GM19025 (cell line): ENCODE results near the gene PACRG.
"Not testable (repeated sequence)": the region's sequence is repeated elsewhere in the genome, so short reads cannot be mapped to it uniquely, and the experiment has no call there.

Experiments
- ATAC-seq: cut with Tn5 transposase; IDR thresholded peaks from one replicate; pipeline ENCODE4 v1.9.1; 2021; ENCODE audit warnings: mild to moderate bottlenecking, low read depth, moderate library complexity; ENCODE audit not compliant: unreplicated experiment

Gene PACRG

DNA sequence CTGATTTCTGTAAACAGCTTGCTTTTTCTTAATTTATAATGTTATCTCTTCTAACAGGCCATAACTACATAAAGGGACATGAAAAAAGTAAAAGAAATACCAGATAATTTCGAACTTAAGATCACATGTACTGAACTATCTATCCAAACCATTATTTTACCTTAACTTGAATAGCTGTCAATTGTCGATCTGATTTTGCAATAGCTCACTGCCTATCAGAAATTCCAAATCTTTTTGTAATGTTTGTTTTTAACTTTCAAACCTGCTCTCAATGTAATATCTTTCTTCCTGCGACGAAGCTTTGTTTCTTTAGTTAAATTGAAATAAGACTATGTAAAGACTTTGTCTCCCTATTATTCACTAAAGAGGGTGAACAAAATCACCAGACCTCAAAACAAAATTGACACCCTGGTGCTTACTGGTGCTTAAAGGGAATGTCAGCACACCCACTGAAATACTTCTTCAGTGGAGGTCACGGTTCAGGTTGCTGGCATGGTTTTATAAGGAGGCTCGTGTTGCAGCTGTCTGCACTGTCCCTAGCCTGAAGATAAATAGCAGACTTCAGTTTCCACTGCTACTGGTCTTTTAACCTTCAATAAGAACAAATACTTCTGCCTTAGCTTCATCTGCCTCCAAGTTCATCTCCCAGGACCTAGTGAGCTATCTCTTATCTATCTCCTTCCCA lies 569.2 kb downstream of the PACRG start:
- ATAC-seq: no peak

DNA sequence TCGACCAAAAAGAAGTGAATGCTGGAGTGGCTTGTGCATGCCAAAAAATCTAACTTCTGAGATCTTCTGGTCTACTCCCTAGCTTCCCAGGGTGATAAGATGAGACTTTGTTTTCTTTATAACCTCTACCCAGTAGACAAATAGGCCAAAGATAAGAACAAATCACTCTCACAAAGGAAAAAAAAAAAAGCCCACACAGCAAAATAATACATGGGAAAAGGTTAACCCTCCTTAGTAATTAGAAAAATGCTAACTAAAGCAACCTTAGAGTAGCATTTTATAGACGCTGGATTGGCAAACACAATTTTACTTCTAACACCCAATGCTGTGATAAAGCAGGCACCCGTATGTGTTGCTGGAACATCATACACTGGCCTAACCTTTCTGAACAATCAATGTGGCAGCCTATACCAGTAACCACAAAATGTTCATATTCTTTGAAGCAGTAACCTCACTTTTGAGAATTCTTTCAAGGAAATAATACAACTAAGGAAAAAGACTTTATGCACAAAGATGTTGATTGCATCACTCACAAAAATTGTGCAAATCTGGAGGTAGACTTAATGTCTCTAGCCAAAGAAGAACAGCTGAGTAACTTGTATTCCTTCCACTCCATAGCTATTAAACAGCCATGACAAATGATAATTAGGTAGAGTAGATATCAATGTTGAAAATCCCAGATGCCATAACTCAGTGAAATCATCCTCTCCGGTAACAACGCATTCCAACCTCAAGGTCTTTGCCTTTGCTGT lies 570.5 kb downstream of the PACRG start:
- ATAC-seq: no peak

DNA sequence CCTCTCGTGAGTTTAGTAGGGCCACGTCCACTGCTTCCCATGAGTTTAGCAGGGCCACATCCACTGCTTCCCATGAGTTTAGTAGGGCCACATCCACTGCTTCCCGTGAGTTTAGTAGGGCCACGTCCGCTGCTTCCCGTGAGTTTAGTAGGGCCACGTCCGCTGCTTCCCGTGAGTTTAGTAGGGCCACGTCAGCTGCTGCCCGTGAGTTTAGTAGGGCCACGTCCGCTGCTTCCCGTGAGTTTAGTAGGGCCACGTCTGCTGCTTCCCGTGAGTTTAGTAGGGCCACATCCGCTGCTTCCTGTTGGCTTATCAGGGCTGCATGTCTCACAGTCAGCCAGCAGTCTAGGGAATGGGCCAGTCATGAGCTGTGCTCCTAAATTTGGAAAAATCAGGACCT lies 573.1 kb downstream of the PACRG start:
- ATAC-seq: no peak

DNA sequence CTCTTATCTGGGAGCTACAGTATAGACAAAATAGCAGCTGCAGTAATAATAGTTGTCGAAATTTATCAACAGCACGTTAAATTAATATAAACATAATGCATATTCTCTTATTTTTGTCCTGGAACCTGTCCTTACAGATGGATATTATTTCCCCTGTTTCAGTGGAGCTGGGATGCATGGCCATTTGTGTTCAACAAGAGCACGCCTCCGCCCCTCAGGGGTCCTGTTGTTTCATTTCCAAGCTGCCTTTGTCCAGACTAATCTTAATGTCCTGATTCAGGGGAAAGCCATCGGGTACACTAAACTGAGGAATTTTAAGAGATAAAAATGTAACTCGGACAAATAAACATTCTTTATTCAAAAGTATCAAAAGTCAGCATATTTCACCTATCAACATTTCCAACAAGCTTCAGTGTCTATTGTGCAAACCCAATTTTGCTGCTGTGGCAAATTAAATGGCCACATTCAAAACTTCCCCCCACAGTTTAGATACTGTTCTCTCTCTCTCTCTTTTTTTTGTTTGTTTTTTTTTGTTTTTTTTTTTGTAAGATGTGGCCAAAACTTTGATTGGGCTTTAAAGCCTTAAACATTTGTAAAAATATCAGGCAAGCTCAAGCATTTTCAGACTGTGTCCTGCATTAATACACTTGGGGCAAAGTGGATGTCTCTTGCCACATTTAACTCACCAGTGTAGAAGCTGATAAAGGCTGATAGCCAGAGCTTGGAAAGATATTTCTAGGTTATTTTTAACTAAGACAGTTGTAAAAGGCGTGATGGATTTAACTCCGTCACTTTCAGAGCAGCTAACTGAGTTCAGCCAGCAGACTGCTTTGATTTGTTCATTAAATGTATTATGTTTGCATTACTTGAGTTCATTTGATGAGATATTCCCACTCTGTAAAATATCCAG lies 574.2 kb downstream of the PACRG start:
- no peak for ATAC-seq

DNA sequence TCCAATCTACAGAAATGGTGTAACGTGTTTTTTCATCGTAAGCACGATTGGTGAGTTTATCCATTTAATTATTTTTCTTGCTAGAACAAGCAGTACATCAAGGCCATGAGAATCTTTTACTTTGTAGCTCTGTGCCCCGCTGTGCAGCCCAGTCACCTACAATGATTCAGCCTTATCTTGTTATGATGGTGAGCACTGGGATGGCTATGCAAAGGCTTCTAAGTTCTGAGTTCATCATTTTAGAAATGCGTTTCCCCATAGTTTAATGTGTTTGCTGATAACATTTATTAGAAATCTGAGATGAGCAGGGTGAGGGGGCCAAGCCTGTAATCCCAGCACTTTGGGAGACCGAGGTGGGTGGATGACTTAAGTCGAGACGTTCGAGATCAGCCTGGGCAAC lies 575.0 kb downstream of the PACRG start:
- no peak for ATAC-seq

DNA sequence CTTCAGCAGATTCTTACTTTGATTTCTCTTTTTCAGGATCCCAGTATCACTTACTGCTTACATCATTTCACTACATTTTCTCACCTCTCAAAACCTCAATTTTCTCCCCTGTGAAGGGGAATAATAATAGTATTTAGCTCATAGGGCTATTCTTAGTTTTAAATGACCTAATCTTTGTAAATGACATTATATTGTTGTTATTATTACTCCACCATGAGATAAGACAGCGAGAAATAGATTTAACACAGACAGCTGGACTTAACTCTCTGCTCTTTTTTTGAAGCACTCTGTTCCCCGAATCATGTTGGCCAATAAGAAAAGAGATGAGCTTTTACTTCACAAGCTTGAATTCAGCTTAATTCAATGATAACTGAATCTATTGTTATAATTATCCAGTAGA lies 578.2 kb downstream of the PACRG start:
- ATAC-seq: no peak

DNA sequence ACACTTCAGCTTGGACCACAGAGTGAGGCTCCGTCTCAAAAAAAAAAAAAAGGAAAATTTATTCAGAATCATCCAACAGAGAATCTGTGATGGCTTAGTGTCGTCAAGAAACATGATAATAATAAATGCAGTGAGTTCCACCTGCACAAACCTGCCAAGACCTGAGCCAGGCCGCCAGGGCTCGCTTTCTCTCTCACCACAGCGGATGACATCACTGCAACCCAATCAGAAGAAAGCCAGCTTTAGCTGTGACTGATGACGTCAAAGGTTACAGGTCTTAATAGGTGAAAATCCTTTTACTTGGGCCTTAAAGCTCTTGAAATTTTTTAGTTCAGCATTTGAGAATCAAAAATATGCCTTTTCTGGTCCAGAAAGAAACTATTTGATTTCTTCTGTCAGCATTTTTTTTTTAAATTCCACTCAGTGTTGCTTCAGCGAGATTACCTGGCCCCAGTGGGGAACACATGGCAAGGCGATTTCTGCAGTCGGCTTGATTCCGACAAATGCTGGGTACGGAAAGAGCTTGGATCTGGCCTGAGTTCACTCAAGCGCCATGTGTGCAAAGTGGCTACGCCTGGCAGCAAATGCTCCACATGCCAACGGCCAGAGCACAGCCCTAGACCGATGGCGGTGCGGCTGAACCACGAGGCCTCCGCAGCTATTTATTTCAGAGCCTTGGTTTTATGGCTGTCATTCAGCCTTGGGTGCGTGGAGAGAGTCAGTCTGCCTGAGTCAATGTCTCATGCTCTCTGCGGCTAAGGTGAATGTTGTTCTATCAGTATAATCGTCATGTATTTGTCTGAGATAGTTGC lies 581.1 kb downstream of the PACRG start:
- ATAC-seq: no peak

DNA sequence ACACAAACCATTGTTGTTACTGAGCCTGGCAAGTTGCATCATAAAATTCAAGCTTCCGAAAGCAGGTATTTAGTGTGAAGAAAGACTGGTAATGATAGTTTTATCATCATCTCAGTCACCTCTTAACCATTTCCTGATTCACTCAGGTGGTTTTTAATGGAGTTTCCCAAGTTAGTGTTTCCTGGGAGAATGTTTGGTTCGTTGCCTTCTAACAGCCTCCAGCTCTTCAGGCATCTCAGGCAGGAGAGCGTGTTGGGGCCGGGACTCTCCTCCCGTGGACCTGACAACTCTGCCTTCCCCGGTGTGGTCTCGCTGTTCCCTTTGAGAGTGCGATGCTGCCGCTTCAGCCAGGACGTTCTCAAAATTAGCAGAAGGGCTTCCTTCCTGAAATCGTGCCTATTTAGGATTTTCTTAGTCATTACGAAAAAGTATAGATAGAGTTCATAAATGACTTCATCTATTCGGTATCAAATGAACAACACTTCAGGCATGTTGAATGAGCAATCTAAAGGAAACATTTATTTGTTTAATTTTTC lies 581.8 kb downstream of the PACRG start:
- ATAC-seq: no peak

GRCh38 chr6:163310096-163310972 lies 582.6 kb downstream of the PACRG start:
- ATAC-seq: no peak

- no peak for ATAC-seq
These were observed 583.2 kb downstream of the PACRG start for GRCh38 chr6:163310973-163311383.

DNA sequence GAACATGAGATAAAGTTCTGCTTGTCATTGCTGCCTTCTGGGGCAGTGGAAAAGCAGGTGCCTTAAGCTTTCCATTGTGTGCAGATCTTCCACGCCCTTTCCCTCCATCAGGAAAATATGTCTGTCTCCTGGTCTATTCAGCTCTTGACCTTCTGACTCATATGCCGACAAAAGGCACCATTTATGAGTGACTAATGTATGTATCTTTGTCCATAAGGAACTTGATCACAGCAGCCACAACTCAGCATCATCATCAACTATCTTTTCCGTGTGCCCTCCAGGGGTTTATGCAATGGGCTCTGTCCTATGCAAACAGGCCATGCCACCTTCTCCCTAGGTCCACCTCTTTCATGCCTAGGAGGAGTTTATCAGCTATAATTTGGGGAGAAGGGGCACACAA lies 584.1 kb downstream of the PACRG start:
- no peak for ATAC-seq

- ATAC-seq: no peak
These were observed 585.8 kb downstream of the PACRG start for GRCh38 chr6:163313566-163313965.

- ATAC-seq: no peak
These were observed 586.2 kb downstream of the PACRG start for GRCh38 chr6:163313981-163314380.

DNA sequence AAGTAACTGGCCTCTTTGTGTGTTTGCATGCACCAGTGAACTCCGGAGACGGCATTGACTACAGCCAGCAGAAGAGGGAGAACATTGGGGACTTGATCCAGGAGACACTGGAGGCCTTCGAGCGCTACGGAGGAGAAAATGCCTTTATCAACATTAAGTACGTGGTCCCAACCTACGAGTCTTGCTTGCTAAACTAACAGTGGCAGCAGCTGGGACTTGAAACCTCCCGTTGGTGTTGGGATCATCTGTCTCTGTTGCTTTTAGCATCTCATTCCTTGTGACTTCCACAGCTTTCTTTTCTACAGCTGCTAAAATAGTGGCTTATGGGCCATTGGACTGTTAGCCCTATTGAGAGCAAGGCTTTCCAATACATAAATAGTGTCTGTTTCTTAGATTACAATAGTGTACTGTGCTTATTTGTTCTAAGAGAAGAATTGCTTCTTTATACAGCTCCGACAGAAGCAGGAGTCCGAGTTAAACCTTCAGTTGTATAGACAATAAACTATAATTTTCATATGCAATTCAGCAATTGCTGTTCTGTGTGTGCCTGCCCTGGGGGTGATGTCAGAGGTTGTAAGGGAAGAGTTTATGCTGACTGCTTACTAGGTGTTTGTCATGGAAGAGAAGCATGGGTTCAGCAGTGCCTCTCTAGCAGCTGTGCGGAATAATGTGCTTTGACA lies 587.2 kb downstream of the PACRG start:
- no peak for ATAC-seq

GRCh38 chr6:163316866-163317495 lies 589.2 kb downstream of the PACRG start:
- not testable (repeated sequence) for ATAC-seq

DNA sequence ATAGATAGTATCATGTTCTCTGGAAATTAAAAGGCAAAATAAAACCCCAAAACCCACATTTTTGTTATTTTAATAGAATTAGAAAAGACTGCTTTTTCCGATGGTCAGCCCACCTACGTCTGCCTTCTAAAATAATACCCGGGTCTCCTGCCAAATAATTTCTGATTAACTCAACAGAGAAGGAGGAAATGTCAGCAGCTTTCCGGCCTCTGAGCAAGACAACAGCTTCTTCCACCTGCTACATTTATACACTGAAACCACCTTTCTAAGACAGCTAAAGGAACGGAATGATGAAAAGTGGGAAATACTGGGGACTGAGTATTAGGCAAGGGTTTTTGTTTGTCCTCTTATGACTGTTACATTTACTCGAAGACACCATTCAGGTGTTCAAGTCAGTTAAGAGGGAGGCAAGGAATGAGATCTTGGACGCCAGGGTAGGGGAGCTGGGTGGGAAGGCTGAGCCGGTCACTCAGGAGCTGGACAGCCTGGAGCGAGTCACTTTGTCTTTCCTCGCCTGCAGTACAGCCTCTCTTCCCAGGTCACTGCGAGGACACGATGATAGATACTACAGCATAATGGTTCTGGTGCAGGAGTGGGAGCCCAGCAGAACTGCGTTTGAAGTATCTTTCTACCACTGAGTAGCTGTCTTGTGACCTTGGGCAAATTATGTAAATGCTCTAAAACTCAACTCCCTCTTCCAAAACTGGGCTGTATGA lies 590.5 kb downstream of the PACRG start:
- ATAC-seq: no peak

DNA sequence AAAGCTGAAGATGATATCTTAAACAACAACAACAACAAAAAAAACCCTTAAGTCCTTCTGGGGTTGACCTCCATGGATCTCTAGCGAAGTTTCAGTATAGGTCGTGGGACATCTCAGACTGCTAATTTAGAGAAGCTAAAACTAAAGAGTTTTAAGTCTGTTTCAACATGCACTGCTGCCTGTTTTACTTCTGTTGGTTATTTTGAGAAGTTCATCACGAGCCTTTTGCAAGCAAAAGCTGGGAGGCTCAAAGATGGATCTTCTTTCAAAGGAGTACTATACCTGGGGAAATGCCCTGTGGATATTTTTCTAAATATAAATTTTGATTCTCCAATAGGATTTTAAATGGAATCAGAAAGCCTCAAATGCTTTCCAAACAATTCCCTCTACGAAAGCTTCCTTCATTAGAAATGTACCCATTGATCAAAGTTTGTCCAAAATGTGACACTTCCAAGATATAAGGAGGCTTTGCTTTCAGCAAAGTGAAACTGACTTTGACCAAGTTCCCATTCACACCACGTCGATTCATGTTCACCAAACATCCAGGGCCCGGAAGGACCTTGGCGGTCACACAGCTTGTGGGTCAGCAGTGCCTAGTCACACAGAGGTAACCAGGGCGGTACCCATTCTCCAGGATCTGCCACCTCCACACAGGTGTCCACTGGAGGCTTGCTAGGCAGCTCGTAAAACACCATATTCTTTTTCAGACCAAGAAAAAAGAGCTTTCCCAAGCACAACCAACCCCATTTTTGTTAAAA lies 592.0 kb downstream of the PACRG start:
- no peak for ATAC-seq
